Measurements from ENCODE around the gene TTYH1.

DNA sequence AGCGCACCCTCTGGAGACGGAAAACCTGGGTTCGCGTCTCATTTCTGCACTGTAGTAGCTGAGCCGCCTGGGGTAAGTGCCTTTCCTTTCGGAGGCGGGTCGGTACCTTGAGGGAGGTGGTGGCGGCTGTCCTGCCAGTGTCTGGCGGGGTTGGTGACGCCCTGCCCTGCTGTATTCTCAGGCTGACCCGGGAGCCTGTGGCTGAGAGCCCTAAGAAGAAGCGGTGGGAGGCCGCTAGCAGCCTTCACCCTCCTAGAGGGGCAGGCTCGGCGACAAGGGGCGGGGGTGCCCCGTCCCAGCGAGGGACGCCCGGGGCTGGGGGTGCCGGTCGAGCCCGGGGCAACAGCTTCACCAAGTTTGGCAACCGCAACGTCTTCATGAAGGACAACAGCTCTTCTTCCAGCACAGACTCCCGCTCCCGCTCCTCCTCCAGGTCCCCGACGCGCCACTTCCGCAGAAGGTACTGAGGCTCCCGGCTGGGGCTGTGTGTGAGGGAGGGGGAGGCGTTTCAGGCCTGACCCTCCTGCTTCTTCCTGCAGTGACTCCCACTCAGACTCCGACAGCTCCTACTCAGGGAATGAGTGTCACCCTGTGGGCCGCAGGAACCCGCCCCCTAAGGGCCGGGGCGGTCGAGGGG lies 40.6 kb downstream of the TTYH1 start:
- TF ChIP-seq, protein P1, sequence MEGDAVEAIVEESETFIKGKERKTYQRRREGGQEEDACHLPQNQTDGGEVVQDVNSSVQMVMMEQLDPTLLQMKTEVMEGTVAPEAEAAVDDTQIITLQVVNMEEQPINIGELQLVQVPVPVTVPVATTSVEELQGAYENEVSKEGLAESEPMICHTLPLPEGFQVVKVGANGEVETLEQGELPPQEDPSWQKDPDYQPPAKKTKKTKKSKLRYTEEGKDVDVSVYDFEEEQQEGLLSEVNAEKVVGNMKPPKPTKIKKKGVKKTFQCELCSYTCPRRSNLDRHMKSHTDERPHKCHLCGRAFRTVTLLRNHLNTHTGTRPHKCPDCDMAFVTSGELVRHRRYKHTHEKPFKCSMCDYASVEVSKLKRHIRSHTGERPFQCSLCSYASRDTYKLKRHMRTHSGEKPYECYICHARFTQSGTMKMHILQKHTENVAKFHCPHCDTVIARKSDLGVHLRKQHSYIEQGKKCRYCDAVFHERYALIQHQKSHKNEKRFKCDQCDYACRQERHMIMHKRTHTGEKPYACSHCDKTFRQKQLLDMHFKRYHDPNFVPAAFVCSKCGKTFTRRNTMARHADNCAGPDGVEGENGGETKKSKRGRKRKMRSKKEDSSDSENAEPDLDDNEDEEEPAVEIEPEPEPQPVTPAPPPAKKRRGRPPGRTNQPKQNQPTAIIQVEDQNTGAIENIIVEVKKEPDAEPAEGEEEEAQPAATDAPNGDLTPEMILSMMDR (IDR thresholded peaks at IDR 0.05), result no peak
- TF ChIP-seq POLR2A (IDR thresholded peaks at IDR 0.05) (no peak), POLR2AphosphoS5 (IDR thresholded peaks at IDR 0.05) (no peak), EP300 (IDR thresholded peaks at IDR 0.05) (no peak)

Data from upper lobe of left lung (tissue), 4 donors.